ENCODE results near the gene STX7. TPM values are rescaled to one million over a fixed set of nuclear protein-coding genes. Genes with fewer than 3 reads are reported as not detected.

The STX7 gene
- total and polyA plus RNA-seq, 2 donors (not counting 3 experiments of a cell fraction or from before 2014, with no cell fraction given): 13.4 to 45.5 TPM

GRCh38 chr6:132478674-132479073, 34.2 kb downstream of the STX7 start:
- no peaks in the 10 kb centered on the region for H3K4me1 ChIP-seq (ENCODE audit: control insufficient read depth, extremely low read depth, insufficient read depth, low read length)
- H3K36me3 ChIP-seq (ENCODE audit: control insufficient read depth in 2 of 2, extremely low read depth in 1 of 2, insufficient read depth in 2 of 2, low read length in 2 of 2): no peaks in the 10 kb centered on the region
- H3K9me1 ChIP-seq (replicated peaks; ENCODE audit: control insufficient read depth, extremely low read depth, insufficient read depth, low read length): no peaks in the 10 kb centered on the region
- TF ChIP-seq MYC (IDR thresholded peaks at IDR 0.05; ENCODE audit: low read depth, low read length): no peak
- no peak for TF ChIP-seq FOS (IDR thresholded peaks at IDR 0.05; ENCODE audit: borderline replicate concordance, insufficient read depth, low read length)
- intact Hi-C loops (cut with micrococcal nuclease) (no loop called here), dilution Hi-C loops (cut with MboI; ENCODE audit: extremely low pct_ligation_motif_present, low sequenced_read_pairs) (no loop called here)
- H3K4me3 ChIP-seq (replicated peaks in 1 of 3; ENCODE audit: insufficient read depth in 1 of 3, low read depth in 1 of 3, low read length in 3 of 3): no peak overlapping the region
- peaks cover 5% of the 10 kb centered on the region for H4K20me1 ChIP-seq (replicated peaks; ENCODE audit: control insufficient read depth, extremely low read depth, insufficient read depth, low read length)
- H3K9me3 ChIP-seq (replicated peaks; ENCODE audit: control insufficient read depth, insufficient read depth, low read length): no peaks in the 10 kb centered on the region
- CTCF ChIA-PET: interaction anchor here (1.7 kb wide), 1 partner anchor 199 kb away, joined by 5 read pairs; no protein-coding TSS in a partner anchor
- H3K27me3 ChIP-seq (ENCODE audit: control insufficient read depth in 2 of 2, insufficient read depth in 2 of 2, low read length in 2 of 2): no peaks in the 10 kb centered on the region
- peaks cover 29% of the 10 kb centered on the region for H3K79me2 ChIP-seq (ENCODE audit: control insufficient read depth, insufficient read depth, low read length)
- DNase-seq (ENCODE audit: low read depth, low spot score) (no peak), FAIRE-seq (no peak)
- no peak overlapping the region for H3K4me2 ChIP-seq (ENCODE audit: insufficient read depth, low read length)
- BruUV-seq (replicated peaks): no TSS peak
- H3K9ac ChIP-seq (replicated peaks; ENCODE audit: extremely low read depth, insufficient read depth, low read length): no peak overlapping the region
- H3K27ac ChIP-seq (ENCODE audit: insufficient read depth, low read depth, low read length): no peak overlapping the region
- POLR2A ChIA-PET: no interaction called here
- no peak overlapping the region for H2AFZ ChIP-seq (ENCODE audit: low read depth, low read length)

GRCh38 chr6:132478266-132478665, 34.6 kb downstream of the STX7 start:
- POLR2A ChIA-PET: no interaction called here
- intact Hi-C loops (cut with micrococcal nuclease): no loop called here
- dilution Hi-C loops (cut with MboI; ENCODE audit: extremely low pct_ligation_motif_present, low sequenced_read_pairs): no loop called here
- Histone ChIP-seq H3K79me2 (ENCODE audit: control insufficient read depth, insufficient read depth, low read length) (peaks cover 25% of the 10 kb centered on the region), H3K9ac (replicated peaks; ENCODE audit: extremely low read depth, insufficient read depth, low read length) (no peak overlapping the region), H3K36me3 (ENCODE audit: control insufficient read depth in 2 of 2, extremely low read depth in 1 of 2, insufficient read depth in 2 of 2, low read length in 2 of 2) (no peaks in the 10 kb centered on the region), H3K4me2 (ENCODE audit: insufficient read depth, low read length) (no peak overlapping the region), H3K4me3 (replicated peaks in 1 of 3; ENCODE audit: insufficient read depth in 1 of 3, low read depth in 1 of 3, low read length in 3 of 3) (no peak overlapping the region), H3K9me1 (replicated peaks; ENCODE audit: control insufficient read depth, extremely low read depth, insufficient read depth, low read length) (no peaks in the 10 kb centered on the region), H3K27me3 (ENCODE audit: control insufficient read depth in 2 of 2, insufficient read depth in 2 of 2, low read length in 2 of 2) (no peaks in the 10 kb centered on the region), H3K27ac (ENCODE audit: insufficient read depth, low read depth, low read length) (no peak overlapping the region), H4K20me1 (replicated peaks; ENCODE audit: control insufficient read depth, extremely low read depth, insufficient read depth, low read length) (peaks cover 2% of the 10 kb centered on the region), H2AFZ (ENCODE audit: low read depth, low read length) (no peak overlapping the region), H3K9me3 (replicated peaks; ENCODE audit: control insufficient read depth, insufficient read depth, low read length) (no peaks in the 10 kb centered on the region), H3K4me1 (ENCODE audit: control insufficient read depth, extremely low read depth, insufficient read depth, low read length) (no peaks in the 10 kb centered on the region)
- BruUV-seq (replicated peaks): no TSS peak
- DNase-seq (ENCODE audit: low read depth, low spot score): no peak
- TF ChIP-seq MAX (IDR thresholded peaks at IDR 0.05; ENCODE audit: insufficient read depth, insufficient read length) (no peak), FOS (IDR thresholded peaks at IDR 0.05; ENCODE audit: borderline replicate concordance, insufficient read depth, low read length) (no peak), POLR2A (IDR thresholded peaks at IDR 0.05; ENCODE audit: low read depth, low read length) (no peak), MYC (IDR thresholded peaks at IDR 0.05; ENCODE audit: low read depth, low read length) (no peak), JUN (IDR thresholded peaks at IDR 0.05; ENCODE audit: borderline replicate concordance, insufficient read depth, insufficient read length, low read depth) (no peak), POLR2AphosphoS5 (IDR thresholded peaks at IDR 0.05; ENCODE audit: insufficient read depth, low read depth, low read length) (no peak), GATA2 (IDR thresholded peaks at IDR 0.05; ENCODE audit: insufficient read depth, insufficient read length, low read depth, low read length) (no peak), CTCF (IDR thresholded peaks at IDR 0.05; ENCODE audit: extremely low read depth in 1 of 2, insufficient read depth in 1 of 2, low read depth in 1 of 2, low read length in 2 of 2) (no peak)
- CTCF ChIA-PET: no interaction called here
- no peak for FAIRE-seq

Data from endothelial cell of umbilical vein (primary cell).